BLaER1 (cell line): Measurements from ENCODE around the gene CDH4.

Experiments
- H3K27ac ChIP-seq: shearing (Covaris generic); formaldehyde crosslinking; 2 replicates; pipeline ENCODE4 v1.8.1; 2022
- H3K27me3 ChIP-seq: shearing (Covaris generic); formaldehyde crosslinking; 2 replicates; pipeline ENCODE4 v1.8.1; 2022
- H3K36me3 ChIP-seq: shearing (Covaris generic); formaldehyde crosslinking; 2 replicates; pipeline ENCODE4 v1.8.1; 2022
- H3K4me1 ChIP-seq: shearing (Covaris generic); formaldehyde crosslinking; 2 replicates; pipeline ENCODE4 v1.8.1; 2022
- H3K4me2 ChIP-seq: shearing (Covaris generic); formaldehyde crosslinking; 2 replicates; pipeline ENCODE4 v1.8.1; 2022
- H3K4me3 ChIP-seq: shearing (Covaris generic); formaldehyde crosslinking; 2 replicates; pipeline ENCODE4 v1.8.1; 2022
- H3K9ac ChIP-seq: shearing (Covaris generic); formaldehyde crosslinking; 2 replicates; pipeline ENCODE4 v1.8.1; 2022
- H3K9me3 ChIP-seq: shearing (Covaris generic); formaldehyde crosslinking; 2 replicates; pipeline ENCODE4 v1.8.1; 2022
- H4K20me1 ChIP-seq: shearing (Covaris generic); formaldehyde crosslinking; 2 replicates; pipeline ENCODE4 v1.8.1; 2022
- Cebpa-rat ChIP-seq: shearing (Covaris generic); IDR thresholded peaks from 2 replicates; pipeline ENCODE4 v1.8.1; 2022

Gene CDH4

GRCh38 chr20:61913423-61914225 lies 661.6 kb downstream of the CDH4 start:
- H3K4me1 ChIP-seq, result peaks cover 40% of the 10 kb centered on the region
- H3K9ac ChIP-seq, result 0 out of 2 replicates have a peak overlapping the region, but pooled peaks have one; percentile 2
- H3K36me3 ChIP-seq, result peaks cover 3% of the 10 kb centered on the region; the same call in 1 of the 2 replicates
- H3K27me3 ChIP-seq, result no peaks in the 10 kb centered on the region
- no peak for TF ChIP-seq Cebpa-rat
- peaks cover 10% of the 10 kb centered on the region for H3K9me3 ChIP-seq
- H3K4me3 ChIP-seq, result no peak overlapping the region
- peak overlapping the region; percentile 71 for H3K4me2 ChIP-seq
- peaks cover 13% of the 10 kb centered on the region for H4K20me1 ChIP-seq
- 0 out of 2 replicates have a peak overlapping the region, but pooled peaks have one; percentile 5 for H3K27ac ChIP-seq

GRCh38 chr20:61915101-61915500 lies 663.0 kb downstream of the CDH4 start:
- TF ChIP-seq Cebpa-rat, result no peak
- H3K27me3 ChIP-seq, result no peaks in the 10 kb centered on the region

GRCh38 chr20:61916318-61916891 lies 664.3 kb downstream of the CDH4 start:
- no peaks in the 10 kb centered on the region for H3K36me3 ChIP-seq
- H3K4me2 ChIP-seq, result no peak overlapping the region
- peaks cover 13% of the 10 kb centered on the region for H4K20me1 ChIP-seq
- H3K9ac ChIP-seq, result no peak overlapping the region
- H3K4me3 ChIP-seq, result no peak overlapping the region
- no peaks in the 10 kb centered on the region for H3K27me3 ChIP-seq
- TF ChIP-seq Cebpa-rat, result no peak
- H3K27ac ChIP-seq, result no peak overlapping the region
- peaks cover 27% of the 10 kb centered on the region for H3K4me1 ChIP-seq
- H3K9me3 ChIP-seq, result peaks cover 19% of the 10 kb centered on the region

More at GRCh38 chr20:61915101-61915500, 663.0 kb downstream of the CDH4 start:
- Histone ChIP-seq H3K36me3 (peaks cover 3% of the 10 kb centered on the region; the same call in 1 of the 2 replicates), H4K20me1 (peaks cover 13% of the 10 kb centered on the region), H3K4me3 (no peak overlapping the region), H3K27ac (no peak overlapping the region), H3K4me1 (peaks cover 28% of the 10 kb centered on the region), H3K9ac (no peak overlapping the region), H3K4me2 (no peak overlapping the region), H3K9me3 (peaks cover 23% of the 10 kb centered on the region)

GRCh38 chr20:61917474-61918145 lies 665.5 kb downstream of the CDH4 start:
- H4K20me1 ChIP-seq, result peaks cover 8% of the 10 kb centered on the region
- no peak for TF ChIP-seq Cebpa-rat
- H3K4me2 ChIP-seq, result no peak overlapping the region
- H3K9ac ChIP-seq, result no peak overlapping the region
- no peak overlapping the region for H3K27ac ChIP-seq
- no peak overlapping the region for H3K4me3 ChIP-seq
- H3K36me3 ChIP-seq, result no peaks in the 10 kb centered on the region
- H3K4me1 ChIP-seq, result peaks cover 15% of the 10 kb centered on the region
- no peaks in the 10 kb centered on the region for H3K27me3 ChIP-seq
- H3K9me3 ChIP-seq, result peaks cover 19% of the 10 kb centered on the region

GRCh38 chr20:61918548-61918947 lies 666.5 kb downstream of the CDH4 start:
- Histone ChIP-seq H3K9me3 (peaks cover 19% of the 10 kb centered on the region), H3K9ac (no peak overlapping the region), H3K27ac (no peak overlapping the region), H3K36me3 (no peaks in the 10 kb centered on the region), H4K20me1 (no peaks in the 10 kb centered on the region), H3K4me1 (peaks cover 6% of the 10 kb centered on the region), H3K4me3 (no peak overlapping the region), H3K4me2 (no peak overlapping the region), H3K27me3 (no peaks in the 10 kb centered on the region)
- no peak for TF ChIP-seq Cebpa-rat

GRCh38 chr20:61919239-61919638 lies 667.2 kb downstream of the CDH4 start:
- no peaks in the 10 kb centered on the region for H3K36me3 ChIP-seq
- H3K4me2 ChIP-seq, result no peak overlapping the region
- H3K9me3 ChIP-seq, result peaks cover 19% of the 10 kb centered on the region
- H3K4me1 ChIP-seq, result no peaks in the 10 kb centered on the region
- no peaks in the 10 kb centered on the region for H3K27me3 ChIP-seq
- H3K9ac ChIP-seq, result no peak overlapping the region
- H3K4me3 ChIP-seq, result no peak overlapping the region
- no peaks in the 10 kb centered on the region for H4K20me1 ChIP-seq
- no peak overlapping the region for H3K27ac ChIP-seq
- TF ChIP-seq Cebpa-rat, result no peak

- Histone ChIP-seq H3K4me1 (no peaks in the 10 kb centered on the region), H3K9me3 (peaks cover 19% of the 10 kb centered on the region), H3K4me2 (no peak overlapping the region), H3K27ac (no peak overlapping the region), H3K4me3 (no peak overlapping the region), H3K36me3 (no peaks in the 10 kb centered on the region), H3K9ac (no peak overlapping the region), H4K20me1 (no peaks in the 10 kb centered on the region), H3K27me3 (no peaks in the 10 kb centered on the region)
- no peak for TF ChIP-seq Cebpa-rat
Measured at GRCh38 chr20:61919675-61920365, 667.8 kb downstream of the CDH4 start.

- no peak overlapping the region for H3K4me2 ChIP-seq
- no peaks in the 10 kb centered on the region for H3K27me3 ChIP-seq
- no peaks in the 10 kb centered on the region for H3K4me1 ChIP-seq
- no peak for TF ChIP-seq Cebpa-rat
- H3K36me3 ChIP-seq, result no peaks in the 10 kb centered on the region
- H3K9ac ChIP-seq, result no peak overlapping the region
- H4K20me1 ChIP-seq, result no peaks in the 10 kb centered on the region
- H3K27ac ChIP-seq, result no peak overlapping the region
- peaks cover 19% of the 10 kb centered on the region for H3K9me3 ChIP-seq
- no peak overlapping the region for H3K4me3 ChIP-seq
Measured at GRCh38 chr20:61922411-61922810, 670.4 kb downstream of the CDH4 start.

- Histone ChIP-seq H3K27me3 (no peaks in the 10 kb centered on the region), H4K20me1 (no peaks in the 10 kb centered on the region), H3K9me3 (peaks cover 19% of the 10 kb centered on the region), H3K27ac (no peak overlapping the region), H3K36me3 (no peaks in the 10 kb centered on the region), H3K4me1 (no peaks in the 10 kb centered on the region), H3K4me2 (no peak overlapping the region), H3K9ac (no peak overlapping the region), H3K4me3 (no peak overlapping the region)
- TF ChIP-seq Cebpa-rat, result no peak
Measured at GRCh38 chr20:61922936-61923335, 670.9 kb downstream of the CDH4 start.
